LNCaP clone FGC (cell line): ENCODE results near the gene FLYWCH1.

Experiments used
- DNase-seq: peaks from one replicate; pipeline ENCODE4 v3.0.0-alpha.2; 2011; ENCODE audit warnings: low read depth
- H3K4me3 ChIP-seq: 2 replicates; pipeline ENCODE4 v1.5.1; 2011; ENCODE audit warnings: mild to moderate bottlenecking, low read depth, low read length, control low read depth
- TF ChIP-seq, protein P1 (sequence below): IDR thresholded peaks from 2 replicates; pipeline ENCODE4 v1.5.1; 2012; ENCODE audit warnings: mild to moderate bottlenecking; ENCODE audit not compliant: control insufficient read depth, insufficient read depth; ENCODE audit errors: extremely low read depth

The FLYWCH1 gene

DNA sequence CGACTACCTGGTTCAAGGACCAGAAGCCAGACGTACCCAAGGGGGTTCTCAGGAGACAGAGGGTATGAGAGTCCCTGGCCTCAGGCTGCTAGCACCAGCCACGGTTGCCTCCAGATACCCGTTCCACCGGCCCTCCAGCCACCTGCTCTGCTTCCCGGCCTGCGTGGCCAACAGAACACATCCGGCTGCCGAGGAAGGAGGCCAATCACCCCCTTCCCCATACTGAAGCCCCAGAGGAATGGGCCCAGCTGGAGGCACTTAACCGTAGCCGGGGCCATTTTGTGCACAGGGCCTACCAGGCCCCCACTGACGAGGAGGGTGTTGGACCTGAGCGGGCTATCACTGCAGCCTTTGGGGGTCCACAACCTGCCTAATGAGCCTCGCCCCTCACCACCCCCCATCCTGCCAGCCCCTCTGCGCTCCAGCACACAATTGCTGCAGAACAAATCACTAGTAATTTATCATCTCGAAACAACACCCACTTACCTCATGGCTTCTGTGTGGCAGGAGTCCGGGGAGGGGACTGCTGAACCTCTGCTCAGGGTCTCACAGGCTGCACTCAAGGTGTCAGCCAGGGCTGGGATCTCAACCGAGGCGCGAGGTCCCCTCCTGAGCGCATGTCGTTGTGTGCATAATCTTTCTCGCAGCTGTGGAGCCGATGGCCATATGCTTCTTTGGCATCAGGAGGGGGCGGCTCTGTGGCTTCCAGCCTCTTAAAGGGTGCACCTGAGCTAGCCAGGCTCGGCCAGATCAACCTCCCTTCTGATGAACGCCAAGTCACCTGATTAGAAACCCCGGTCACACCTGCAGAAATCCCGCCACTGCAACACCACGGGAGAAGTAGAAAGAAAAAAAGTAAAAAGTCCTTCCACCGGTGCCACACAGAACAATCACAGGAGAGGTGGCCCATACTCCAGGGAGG, 42.2 kb downstream of the FLYWCH1 start:
- no peak for DNase-seq
- no peak overlapping the region for H3K4me3 ChIP-seq
- TF ChIP-seq, protein P1, sequence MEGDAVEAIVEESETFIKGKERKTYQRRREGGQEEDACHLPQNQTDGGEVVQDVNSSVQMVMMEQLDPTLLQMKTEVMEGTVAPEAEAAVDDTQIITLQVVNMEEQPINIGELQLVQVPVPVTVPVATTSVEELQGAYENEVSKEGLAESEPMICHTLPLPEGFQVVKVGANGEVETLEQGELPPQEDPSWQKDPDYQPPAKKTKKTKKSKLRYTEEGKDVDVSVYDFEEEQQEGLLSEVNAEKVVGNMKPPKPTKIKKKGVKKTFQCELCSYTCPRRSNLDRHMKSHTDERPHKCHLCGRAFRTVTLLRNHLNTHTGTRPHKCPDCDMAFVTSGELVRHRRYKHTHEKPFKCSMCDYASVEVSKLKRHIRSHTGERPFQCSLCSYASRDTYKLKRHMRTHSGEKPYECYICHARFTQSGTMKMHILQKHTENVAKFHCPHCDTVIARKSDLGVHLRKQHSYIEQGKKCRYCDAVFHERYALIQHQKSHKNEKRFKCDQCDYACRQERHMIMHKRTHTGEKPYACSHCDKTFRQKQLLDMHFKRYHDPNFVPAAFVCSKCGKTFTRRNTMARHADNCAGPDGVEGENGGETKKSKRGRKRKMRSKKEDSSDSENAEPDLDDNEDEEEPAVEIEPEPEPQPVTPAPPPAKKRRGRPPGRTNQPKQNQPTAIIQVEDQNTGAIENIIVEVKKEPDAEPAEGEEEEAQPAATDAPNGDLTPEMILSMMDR = no peak

GRCh38 chr16:2954656-2955381, 43.1 kb downstream of the FLYWCH1 start:
- TF ChIP-seq, protein P1 = no peak
- no peak overlapping the region for H3K4me3 ChIP-seq
- no peak for DNase-seq

DNA sequence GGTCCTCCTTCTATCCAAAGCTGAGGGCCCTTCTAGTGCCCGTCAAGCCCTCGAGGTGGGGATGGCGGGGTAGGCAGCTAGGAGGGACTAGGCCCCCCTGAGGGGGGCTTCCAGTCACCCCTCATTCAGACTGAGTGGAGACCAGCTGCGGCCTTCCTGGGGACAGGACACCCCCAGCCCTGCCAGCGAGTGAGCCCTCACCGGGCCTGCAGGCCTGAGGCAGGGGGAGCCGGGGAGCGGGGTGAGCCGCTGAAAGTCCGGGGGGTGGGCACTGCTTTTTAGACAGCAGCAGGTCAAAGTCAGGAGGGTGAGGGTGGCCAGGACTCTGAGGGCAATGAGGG, 43.7 kb downstream of the FLYWCH1 start:
- H3K4me3 ChIP-seq = no peak overlapping the region
- DNase-seq = no peak
- TF ChIP-seq, protein P1 = no peak

GRCh38 chr16:2955779-2956578, 44.2 kb downstream of the FLYWCH1 start:
- DNase-seq = no peak
- H3K4me3 ChIP-seq = no peak overlapping the region
- TF ChIP-seq, protein P1 = no peak

DNA sequence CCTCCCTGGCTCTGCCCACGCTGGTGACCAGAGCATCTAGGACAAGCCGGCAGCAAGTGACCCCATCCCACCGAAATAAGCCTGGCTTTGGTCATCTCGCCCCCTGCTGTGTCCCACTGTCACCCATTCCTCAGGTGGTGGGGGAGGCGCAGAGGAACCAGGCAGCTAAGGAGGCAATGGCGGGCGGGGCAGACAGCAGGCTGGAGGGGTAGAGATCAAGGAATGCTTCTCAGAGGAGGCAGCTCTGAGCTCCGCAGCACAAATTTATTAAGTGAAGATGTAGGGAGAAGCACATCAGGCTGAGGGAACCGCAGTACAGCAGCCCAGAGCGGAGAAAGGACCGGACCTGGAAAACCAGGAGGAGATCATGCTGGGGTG, 44.8 kb downstream of the FLYWCH1 start:
- TF ChIP-seq, protein P1 = no peak
- DNase-seq = no peak
- H3K4me3 ChIP-seq = no peak overlapping the region

- TF ChIP-seq, protein P1 = no peak
- DNase-seq = no peak
- H3K4me3 ChIP-seq = no peak overlapping the region
Observed at GRCh38 chr16:2959206-2959605, 47.5 kb downstream of the FLYWCH1 start.
